ENCODE data around the gene GHR. TPM values are rescaled to one million over a fixed set of nuclear protein-coding genes. Genes with fewer than 3 reads are reported as not detected.

The GHR gene
- total RNA-seq, 2 experiments from 2014 or later = not detected

DNA sequence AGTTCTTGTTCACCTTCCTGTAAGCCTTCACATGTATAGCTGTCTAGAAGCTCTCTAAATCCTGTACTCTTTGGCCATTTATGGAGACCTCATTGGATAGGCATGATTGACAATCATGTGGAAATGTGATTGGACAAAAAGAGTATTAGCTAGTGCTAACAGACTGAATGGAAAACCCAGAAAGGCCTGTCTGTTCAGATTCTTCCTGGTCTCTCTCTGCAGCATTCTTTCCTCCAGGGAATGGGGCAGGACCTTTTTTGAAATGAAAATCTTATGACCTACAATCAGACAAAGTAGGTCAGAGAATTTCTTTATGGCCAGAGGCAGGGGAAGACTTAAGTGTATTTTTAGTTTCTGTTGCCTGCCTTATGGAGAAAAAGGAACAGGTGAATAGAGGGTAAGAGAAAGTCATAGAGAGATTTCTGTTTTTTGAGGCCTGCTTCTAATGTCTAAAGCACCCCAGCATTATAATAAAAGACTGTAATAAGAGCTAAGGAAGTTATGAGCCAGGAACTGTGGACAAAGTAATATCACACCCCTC is 181.0 kb downstream of the GHR start:
- H3K4me3 Mint-ChIP-seq = no peak overlapping the region
- no peaks in the 10 kb centered on the region for H3K36me3 Mint-ChIP-seq (ENCODE audit: low read depth)
- H3K9me3 Mint-ChIP-seq = no peaks in the 10 kb centered on the region

GRCh38 chr5:42605490-42605889 is 182.3 kb downstream of the GHR start:
- no peak overlapping the region for H3K4me3 Mint-ChIP-seq
- no peaks in the 10 kb centered on the region for H3K4me1 Mint-ChIP-seq (ENCODE audit: low read depth)
- no peaks in the 10 kb centered on the region for H3K9me3 Mint-ChIP-seq
- no peaks in the 10 kb centered on the region for H3K36me3 Mint-ChIP-seq (ENCODE audit: low read depth)
- ChIA-PET POLR2A (interaction anchor here (0.6 kb wide), 1 partner anchor 235 kb away, joined by 3 read pairs; no protein-coding TSS in a partner anchor), CTCF (interaction anchor here (2.9 kb wide), 1 partner anchor 22 kb away, joined by 11 read pairs; no protein-coding TSS in a partner anchor)
- ATAC-seq = no peak
- no peak for DNase-seq
- intact Hi-C loops (cut with micrococcal nuclease) = no loop called here
- H3K27ac Mint-ChIP-seq = no peak overlapping the region
- peaks cover 6% of the 10 kb centered on the region for H3K27me3 Mint-ChIP-seq
- no peak for TF ChIP-seq CTCF (IDR thresholded peaks at IDR 0.05)

More for the DNA sequence above, 181.0 kb downstream of the GHR start:
- POLR2A ChIA-PET = no interaction called here
- CTCF ChIA-PET = interaction anchor here (1.0 to 2.9 kb wide), 2 partner anchors 21 to 141 kb away, joined by 3 to 11 read pairs; no protein-coding TSS in a partner anchor
- no peak for DNase-seq
- no peak for TF ChIP-seq CTCF (IDR thresholded peaks at IDR 0.05)
- H3K27ac Mint-ChIP-seq = no peak overlapping the region
- peaks cover 6% of the 10 kb centered on the region for H3K27me3 Mint-ChIP-seq
- intact Hi-C loops (cut with micrococcal nuclease) = no loop called here
- ATAC-seq = no peak
- H3K4me1 Mint-ChIP-seq (ENCODE audit: low read depth) = no peaks in the 10 kb centered on the region

- H3K27me3 Mint-ChIP-seq = peaks cover 6% of the 10 kb centered on the region
- no peaks in the 10 kb centered on the region for H3K36me3 Mint-ChIP-seq (ENCODE audit: low read depth)
- ChIA-PET CTCF (interaction anchor here (2.9 kb wide), 1 partner anchor 23 kb away, joined by 11 read pairs; no protein-coding TSS in a partner anchor), POLR2A (no interaction called here)
- ATAC-seq = no peak
- H3K27ac Mint-ChIP-seq = no peak overlapping the region
- no peaks in the 10 kb centered on the region for H3K4me1 Mint-ChIP-seq (ENCODE audit: low read depth)
- no peaks in the 10 kb centered on the region for H3K9me3 Mint-ChIP-seq
- intact Hi-C loops (cut with micrococcal nuclease) = no loop called here
- no peak for DNase-seq
- H3K4me3 Mint-ChIP-seq = no peak overlapping the region
- TF ChIP-seq CTCF (IDR thresholded peaks at IDR 0.05) = no peak
Observed at GRCh38 chr5:42606464-42606869, 183.2 kb downstream of the GHR start.

DNA sequence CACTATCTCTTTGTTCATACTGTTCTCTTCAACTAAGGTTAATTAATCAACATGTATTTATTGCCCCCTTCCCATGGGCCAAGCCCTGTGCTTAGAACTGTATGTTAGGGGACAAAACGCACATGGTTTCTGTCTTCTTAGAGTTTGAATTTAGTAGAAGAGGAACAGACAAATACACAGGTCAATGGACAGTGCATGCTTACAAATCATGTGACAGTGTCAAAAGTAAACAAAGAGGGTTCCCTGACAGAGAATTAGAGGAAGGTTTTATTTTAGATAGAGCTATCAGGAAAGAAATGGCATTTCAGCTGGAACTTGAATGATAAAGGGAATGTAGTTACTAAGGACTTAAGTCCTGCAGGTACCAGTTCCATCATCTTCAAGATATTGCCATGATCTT is 188.2 kb downstream of the GHR start:
- Mint-ChIP-seq H3K36me3 (ENCODE audit: low read depth) (no peaks in the 10 kb centered on the region), H3K27ac (no peak overlapping the region), H3K4me1 (ENCODE audit: low read depth) (no peaks in the 10 kb centered on the region), H3K27me3 (peaks cover 5% of the 10 kb centered on the region), H3K9me3 (no peaks in the 10 kb centered on the region), H3K4me3 (no peak overlapping the region)
- no peak for TF ChIP-seq CTCF (IDR thresholded peaks at IDR 0.05)
- ChIA-PET POLR2A (no interaction called here), CTCF (no interaction called here)
- intact Hi-C loops (cut with micrococcal nuclease) = no loop called here
- DNase-seq = no peak
- no peak for ATAC-seq

DNA sequence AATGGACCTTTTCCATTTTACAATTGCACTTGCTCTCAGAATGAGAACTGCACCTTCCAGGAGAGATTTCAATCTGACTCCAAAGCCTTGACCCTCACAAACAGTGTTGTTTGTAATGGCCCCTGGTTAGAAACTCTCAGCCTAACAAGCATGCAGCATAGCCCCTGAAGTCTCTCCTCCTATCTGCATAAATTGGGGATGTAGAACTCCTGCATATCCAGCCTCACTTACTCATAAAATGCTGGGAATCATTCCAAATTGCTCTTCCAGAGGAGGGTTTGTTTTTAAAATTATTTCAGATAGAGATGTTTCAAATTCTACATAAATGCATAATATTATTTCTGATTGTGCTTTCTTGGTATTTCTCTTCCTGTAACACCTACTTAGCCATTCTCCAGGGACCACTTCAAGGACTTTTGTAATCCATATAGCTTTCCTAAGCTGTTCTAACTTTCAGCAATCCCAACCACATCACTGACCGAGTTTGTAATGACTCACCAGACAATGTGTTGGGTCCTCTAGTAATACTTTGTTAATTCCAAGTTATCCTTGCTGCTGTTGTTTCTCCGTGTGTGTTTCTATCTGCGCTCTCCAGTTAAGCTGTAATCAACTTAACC is 189.6 kb downstream of the GHR start:
- Mint-ChIP-seq H3K27ac (no peak overlapping the region), H3K9me3 (no peaks in the 10 kb centered on the region), H3K4me3 (no peak overlapping the region), H3K4me1 (ENCODE audit: low read depth) (no peaks in the 10 kb centered on the region), H3K36me3 (ENCODE audit: low read depth) (no peaks in the 10 kb centered on the region), H3K27me3 (peaks cover 3% of the 10 kb centered on the region)
- CTCF ChIA-PET = no interaction called here
- no peak for DNase-seq
- no peak for ATAC-seq
- POLR2A ChIA-PET = no interaction called here
- no peak for TF ChIP-seq CTCF (IDR thresholded peaks at IDR 0.05)
- intact Hi-C loops (cut with micrococcal nuclease) = no loop called here

Data from activated CD8-positive, alpha-beta T cell treated with anti-CD3 and anti-CD28 coated beads for 36 hours (primary cell).